ENCODE results near the gene PCBP2.

DNA sequence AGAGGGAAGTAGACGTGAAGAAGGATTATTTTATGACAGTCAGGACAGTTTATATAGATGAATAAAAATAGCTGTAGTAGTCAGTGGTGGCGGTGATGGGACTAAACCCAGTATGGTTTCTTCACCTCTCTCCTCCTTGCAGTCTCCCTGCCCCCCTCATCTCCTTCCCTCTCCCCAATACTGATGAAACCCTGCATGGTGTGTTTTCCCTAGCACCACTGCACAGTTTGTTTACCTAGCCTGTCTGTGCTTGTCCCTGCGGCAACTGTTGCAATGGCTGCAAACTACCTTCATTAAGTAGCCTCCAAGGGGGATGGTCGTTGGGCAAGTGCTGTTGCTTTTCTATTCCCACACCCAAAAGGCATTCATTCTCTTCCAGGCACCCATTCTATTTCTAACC, 14.7 kb downstream of the PCBP2 start:
- TF ChIP-seq CTCF (IDR thresholded peaks at IDR 0.05) = no peak
- no peak for TF ChIP-seq POLR2A (IDR thresholded peaks at IDR 0.05)

All from gastroesophageal sphincter (tissue), 3 donors.